HG03442 (cell line): Measurements from ENCODE around the gene PTPRO.

Experiments used
- ATAC-seq: cut with Tn5 transposase; IDR thresholded peaks from one replicate; pipeline ENCODE4 v1.9.1; 2021; ENCODE audit warnings: mild to moderate bottlenecking, moderate library complexity; ENCODE audit not compliant: unreplicated experiment

PTPRO gene

GRCh38 chr12:15443611-15444010, 121.3 kb downstream of the PTPRO start:
- ATAC-seq, result no peak

GRCh38 chr12:15444523-15444922, 122.2 kb downstream of the PTPRO start:
- no peak for ATAC-seq

- no peak for ATAC-seq
Observed at GRCh38 chr12:15446807-15447206, 124.5 kb downstream of the PTPRO start.

- peak; percentile 89 for ATAC-seq
Observed at GRCh38 chr12:15453613-15454012, 131.3 kb downstream of the PTPRO start.

- no peak for ATAC-seq
Observed at GRCh38 chr12:15458008-15458407, 135.7 kb downstream of the PTPRO start.

- no peak for ATAC-seq
Observed at GRCh38 chr12:15468911-15469310, 146.6 kb downstream of the PTPRO start.

- ATAC-seq, result no peak
Observed at GRCh38 chr12:15469356-15469755, 147.0 kb downstream of the PTPRO start.

GRCh38 chr12:15472036-15472435, 149.7 kb downstream of the PTPRO start:
- no peak for ATAC-seq

- no peak for ATAC-seq
Observed at GRCh38 chr12:15474766-15475165, 152.5 kb downstream of the PTPRO start.

- no peak for ATAC-seq
Observed at GRCh38 chr12:15477761-15478160, 155.5 kb downstream of the PTPRO start.

GRCh38 chr12:15481846-15482245, 159.5 kb downstream of the PTPRO start:
- ATAC-seq, result no peak

- no peak for ATAC-seq
Observed at GRCh38 chr12:15485466-15485865, 163.2 kb downstream of the PTPRO start.

- ATAC-seq, result no peak
Observed at GRCh38 chr12:15486859-15487258, 164.6 kb downstream of the PTPRO start.

- ATAC-seq, result no peak
Observed at GRCh38 chr12:15488481-15488880, 166.2 kb downstream of the PTPRO start.

GRCh38 chr12:15494329-15495046, 172.2 kb downstream of the PTPRO start:
- ATAC-seq, result no peak

GRCh38 chr12:15495746-15496145, 173.4 kb downstream of the PTPRO start:
- ATAC-seq, result no peak

- ATAC-seq, result no peak
Observed at GRCh38 chr12:15496738-15497137, 174.4 kb downstream of the PTPRO start.

GRCh38 chr12:15497671-15498292, 175.5 kb downstream of the PTPRO start:
- no peak for ATAC-seq

GRCh38 chr12:15502211-15502610, 179.9 kb downstream of the PTPRO start:
- no peak for ATAC-seq

- ATAC-seq, result no peak
Observed at GRCh38 chr12:15505616-15506015, 183.3 kb downstream of the PTPRO start.

- ATAC-seq, result no peak
Observed at GRCh38 chr12:15515010-15515409, 192.7 kb downstream of the PTPRO start.

GRCh38 chr12:15520083-15520482, 197.8 kb downstream of the PTPRO start:
- ATAC-seq, result no peak

- no peak for ATAC-seq
Observed at GRCh38 chr12:15520844-15521243, 198.5 kb downstream of the PTPRO start.
